ENCODE measurements around the gene DEPDC7. TPM values are rescaled to one million over a fixed set of nuclear protein-coding genes. Genes with fewer than 3 reads are reported as not detected.

DEPDC7 gene
- total RNA-seq, 2 donors from 2014 or later, result 0.33 to 0.51 TPM

DNA sequence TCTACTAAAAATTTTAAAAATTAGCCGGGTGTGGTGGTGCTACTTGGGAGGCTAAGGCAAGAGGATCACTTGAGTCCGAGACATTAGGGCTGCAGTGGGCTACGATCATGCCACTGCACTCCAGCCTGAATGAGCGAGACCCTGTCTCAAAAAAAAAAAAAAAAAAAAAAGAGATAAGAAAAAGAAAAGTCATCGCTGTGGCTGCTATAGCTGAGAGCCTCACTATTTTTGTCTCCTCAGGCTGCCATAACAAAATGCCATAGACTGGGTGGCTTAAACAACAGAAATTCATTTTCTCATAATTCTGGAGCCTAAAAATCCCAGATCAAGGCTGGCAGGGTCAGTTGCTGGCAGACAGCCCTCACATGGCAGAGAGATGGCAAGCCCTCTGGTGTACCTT lies 30.1 kb upstream of the DEPDC7 start:
- H3K4me1 ChIP-seq, result no peaks in the 10 kb centered on the region
- H3K4me3 ChIP-seq, result no peak overlapping the region
- no peak for DNase-seq (ENCODE audit: low spot score)
- H3K9me3 ChIP-seq, result no peaks in the 10 kb centered on the region
- H3K27ac ChIP-seq, result no peak overlapping the region
- H3K27me3 ChIP-seq, result no peaks in the 10 kb centered on the region
- TF ChIP-seq, protein P1, sequence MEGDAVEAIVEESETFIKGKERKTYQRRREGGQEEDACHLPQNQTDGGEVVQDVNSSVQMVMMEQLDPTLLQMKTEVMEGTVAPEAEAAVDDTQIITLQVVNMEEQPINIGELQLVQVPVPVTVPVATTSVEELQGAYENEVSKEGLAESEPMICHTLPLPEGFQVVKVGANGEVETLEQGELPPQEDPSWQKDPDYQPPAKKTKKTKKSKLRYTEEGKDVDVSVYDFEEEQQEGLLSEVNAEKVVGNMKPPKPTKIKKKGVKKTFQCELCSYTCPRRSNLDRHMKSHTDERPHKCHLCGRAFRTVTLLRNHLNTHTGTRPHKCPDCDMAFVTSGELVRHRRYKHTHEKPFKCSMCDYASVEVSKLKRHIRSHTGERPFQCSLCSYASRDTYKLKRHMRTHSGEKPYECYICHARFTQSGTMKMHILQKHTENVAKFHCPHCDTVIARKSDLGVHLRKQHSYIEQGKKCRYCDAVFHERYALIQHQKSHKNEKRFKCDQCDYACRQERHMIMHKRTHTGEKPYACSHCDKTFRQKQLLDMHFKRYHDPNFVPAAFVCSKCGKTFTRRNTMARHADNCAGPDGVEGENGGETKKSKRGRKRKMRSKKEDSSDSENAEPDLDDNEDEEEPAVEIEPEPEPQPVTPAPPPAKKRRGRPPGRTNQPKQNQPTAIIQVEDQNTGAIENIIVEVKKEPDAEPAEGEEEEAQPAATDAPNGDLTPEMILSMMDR (IDR thresholded peaks at IDR 0.05), result no peak
- H3K36me3 ChIP-seq, result no peaks in the 10 kb centered on the region

DNA sequence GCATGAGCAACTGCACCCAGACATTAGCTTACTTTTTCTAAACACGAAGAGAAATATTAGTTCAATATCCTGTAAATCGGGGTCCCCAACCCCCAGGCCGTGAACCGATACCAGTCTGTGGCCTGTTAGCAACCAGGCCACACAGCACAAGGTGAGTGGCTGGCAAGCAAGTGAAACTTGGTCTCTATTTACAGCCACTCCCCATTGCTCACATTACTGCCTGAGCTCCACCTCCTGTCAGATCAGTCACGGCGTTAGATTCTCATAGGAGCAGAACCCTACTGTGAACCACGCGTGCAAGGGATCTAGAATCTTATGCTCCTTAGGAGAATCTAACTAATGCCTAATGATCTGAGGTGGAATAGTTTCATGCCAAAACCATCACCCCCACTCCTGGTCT lies 27.8 kb upstream of the DEPDC7 start:
- no peak for DNase-seq (ENCODE audit: low spot score)
- Histone ChIP-seq H3K27ac (no peak overlapping the region), H3K9me3 (peaks cover 4 to 16% of the 10 kb centered on the region in 2 donors), H3K36me3 (no peaks in the 10 kb centered on the region), H3K4me3 (no peak overlapping the region), H3K4me1 (no peaks in the 10 kb centered on the region), H3K27me3 (no peaks in the 10 kb centered on the region)
- TF ChIP-seq, protein P1 (IDR thresholded peaks at IDR 0.05), result no peak

- TF ChIP-seq, protein P1 (IDR thresholded peaks at IDR 0.05), result no peak
- no peaks in the 10 kb centered on the region for H3K4me1 ChIP-seq
- no peak overlapping the region for H3K4me3 ChIP-seq
- H3K27me3 ChIP-seq, result no peaks in the 10 kb centered on the region
- no peak for DNase-seq (ENCODE audit: low spot score)
- H3K36me3 ChIP-seq, result no peaks in the 10 kb centered on the region
- H3K9me3 ChIP-seq, result peaks cover 4 to 22% of the 10 kb centered on the region in 2 donors
- no peak overlapping the region for H3K27ac ChIP-seq
These were observed 25.2 kb upstream of the DEPDC7 start for GRCh38 chr11:32990481-32990880.

DNA sequence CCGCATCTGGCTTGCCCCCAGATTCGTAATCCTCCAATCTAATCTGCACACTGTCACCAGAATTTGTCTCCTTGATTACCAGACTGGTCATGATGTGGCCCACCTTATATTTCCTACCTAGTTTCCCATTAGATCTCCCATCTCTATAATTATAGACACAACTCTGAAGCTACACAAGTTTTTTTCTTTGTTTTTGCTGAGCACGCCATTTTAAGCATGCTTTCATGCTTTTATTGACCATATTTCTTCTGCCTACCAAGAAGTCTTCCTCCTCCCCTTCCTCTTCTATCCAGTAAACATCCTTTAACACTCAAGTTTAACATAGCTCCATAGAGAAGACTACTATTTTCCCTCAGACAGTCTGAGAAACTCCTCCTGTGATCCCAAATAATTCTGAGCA lies 24.3 kb upstream of the DEPDC7 start:
- no peak overlapping the region for H3K27ac ChIP-seq
- H3K9me3 ChIP-seq, result peaks cover 4 to 22% of the 10 kb centered on the region in 2 donors
- no peaks in the 10 kb centered on the region for H3K36me3 ChIP-seq
- no peak for DNase-seq (ENCODE audit: low spot score)
- H3K27me3 ChIP-seq, result no peaks in the 10 kb centered on the region
- no peaks in the 10 kb centered on the region for H3K4me1 ChIP-seq
- H3K4me3 ChIP-seq, result no peak overlapping the region
- TF ChIP-seq, protein P1 (IDR thresholded peaks at IDR 0.05), result no peak

- H3K4me3 ChIP-seq, result no peak overlapping the region
- TF ChIP-seq, protein P1 (IDR thresholded peaks at IDR 0.05), result no peak
- H3K27ac ChIP-seq, result no peak overlapping the region
- DNase-seq (ENCODE audit: low spot score), result no peak
- no peaks in the 10 kb centered on the region for H3K27me3 ChIP-seq
- H3K9me3 ChIP-seq, result peaks cover 4 to 22% of the 10 kb centered on the region in 2 donors
- no peaks in the 10 kb centered on the region for H3K4me1 ChIP-seq
- H3K36me3 ChIP-seq, result no peaks in the 10 kb centered on the region
These were observed 23.8 kb upstream of the DEPDC7 start for GRCh38 chr11:32991898-32992297.

- Histone ChIP-seq H3K9me3 (peaks cover 0 to 6% of the 10 kb centered on the region in 2 donors), H3K27me3 (no peaks in the 10 kb centered on the region), H3K4me3 (no peak overlapping the region), H3K4me1 (no peaks in the 10 kb centered on the region), H3K36me3 (no peaks in the 10 kb centered on the region), H3K27ac (no peak overlapping the region)
- no peak for DNase-seq (ENCODE audit: low spot score)
- TF ChIP-seq, protein P1 (IDR thresholded peaks at IDR 0.05), result no peak
These were observed 15.5 kb upstream of the DEPDC7 start for GRCh38 chr11:33000181-33000580.
